HepG2 (cell line): ENCODE measurements around the gene NRBP1. TPM values are rescaled to one million over a fixed set of nuclear protein-coding genes. Genes with fewer than 3 reads are reported as not detected.

Experiments used
- ATM ChIP-seq: fragments of 450-650 bp; IDR thresholded peaks from 2 replicates; pipeline ENCODE4 v1.7.1; 2017; ENCODE audit warnings: mild to moderate bottlenecking, borderline replicate concordance
- CREB3 ChIP-seq: sonication (generic); formaldehyde crosslinking; IDR thresholded peaks from 2 replicates; pipeline ENCODE4 v1.5.0; 2020; ENCODE audit warnings: missing genetic modification reagents
- CREBL2 ChIP-seq: sonication (generic); formaldehyde crosslinking; IDR thresholded peaks from 2 replicates; pipeline ENCODE4 v1.8.1; 2023; ENCODE audit warnings: missing genetic modification reagents, mild to moderate bottlenecking, borderline replicate concordance
- ELF4 ChIP-seq: sonication (generic); formaldehyde crosslinking; IDR thresholded peaks from 2 replicates; pipeline ENCODE4 v1.5.0; 2020; ENCODE audit warnings: missing genetic modification reagents, mild to moderate bottlenecking, moderate library complexity, borderline replicate concordance
- MAFF ChIP-seq: IDR thresholded peaks from 2 replicates; pipeline ENCODE4 v1.6.1; 2011; ENCODE audit warnings: low read depth, low read length, improper control_type of control experiment
- NFAT5 ChIP-seq: sonication (generic); formaldehyde crosslinking; IDR thresholded peaks from 2 replicates; pipeline ENCODE4 v1.4.0; 2020; ENCODE audit warnings: missing genetic modification reagents
- NKX3-1 ChIP-seq: sonication (generic); formaldehyde crosslinking; IDR thresholded peaks from 2 replicates; pipeline ENCODE4 v1.5.0; 2020; ENCODE audit warnings: missing genetic modification reagents
- RBFOX2 ChIP-seq: fragments of 200-400 bp; formaldehyde crosslinking; IDR thresholded peaks from 2 replicates; pipeline ENCODE4 v1.6.1; 2017; ENCODE audit warnings: low read depth, mild to moderate bottlenecking, low read length
- RELA ChIP-seq: sonication (generic); formaldehyde crosslinking; IDR thresholded peaks from 2 replicates; pipeline ENCODE4 v1.4.0; 2020; ENCODE audit warnings: missing genetic modification reagents
- SCMH1 ChIP-seq: sonication (generic); formaldehyde crosslinking; IDR thresholded peaks from 2 replicates; pipeline ENCODE4 v1.9.0; 2021; ENCODE audit warnings: missing genetic modification reagents, mild to moderate bottlenecking, borderline replicate concordance
- SSRP1 ChIP-seq: IDR thresholded peaks from 2 replicates; pipeline ENCODE4 v1.6.1; 2016; ENCODE audit warnings: control low read depth
- SYNCRIP ChIP-seq: fragments of 200-400 bp; formaldehyde crosslinking; IDR thresholded peaks from 2 replicates; pipeline ENCODE4 v1.6.1; 2018; ENCODE audit warnings: mild to moderate bottlenecking, low read depth, low read length; ENCODE audit not compliant: insufficient read depth
- THAP7 ChIP-seq: sonication (generic); formaldehyde crosslinking; IDR thresholded peaks from 2 replicates; pipeline ENCODE4 v1.8.1; 2023; ENCODE audit warnings: mild to moderate bottlenecking, missing genetic modification reagents
- ZBTB14 ChIP-seq: sonication (generic); formaldehyde crosslinking; IDR thresholded peaks from 2 replicates; pipeline ENCODE4 v1.4.0; 2020; ENCODE audit warnings: missing genetic modification reagents
- ZNF232 ChIP-seq: sonication (generic); formaldehyde crosslinking; IDR thresholded peaks from 2 replicates; pipeline ENCODE4 v1.4.0; 2020; ENCODE audit warnings: missing genetic modification reagents, borderline replicate concordance
- ZNF280D ChIP-seq: sonication (generic); formaldehyde crosslinking; IDR thresholded peaks from 2 replicates; pipeline ENCODE4 v1.5.1; 2020; ENCODE audit warnings: mild to moderate bottlenecking, missing genetic modification reagents
- ZNF3 ChIP-seq: IDR thresholded peaks from 2 replicates; pipeline ENCODE4 v1.7.0; 2017; ENCODE audit warnings: inconsistent platforms
- ZNF451 ChIP-seq: sonication (generic); formaldehyde crosslinking; IDR thresholded peaks from 2 replicates; pipeline ENCODE4 v1.5.0; 2020; ENCODE audit warnings: mild to moderate bottlenecking, missing genetic modification reagents
- ZNF83 ChIP-seq: sonication (generic); formaldehyde crosslinking; IDR thresholded peaks from 2 replicates; pipeline ENCODE4 v1.4.0; 2020; ENCODE audit warnings: missing genetic modification reagents, mild to moderate bottlenecking, borderline replicate concordance
- polyA plus RNA-seq, 8 experiments: library from polyadenylated mRNA; depleted of rRNA in 3 of 8; stranded (reverse) in 7 of 8; unstranded in 1 of 8; fragments of >200 nt; fragmentation: Illumina TruSeq in 4 of 8; extraction: Trizol in 4 of 8; gene quantifications; 2 replicates each; pipeline versions ENCODE4 v1.2.1 to v1.2.3, GENCODE V29; 2011 to 2016; ENCODE audit warnings: low read depth in 4 of 8, missing spikeins in 1 of 8, mixed read lengths in 1 of 8; ENCODE audit not compliant: insufficient read depth in 1 of 8
- total RNA-seq, 5 experiments: library from RNA; depleted of rRNA; stranded (reverse); fragments of >200 nt; fragmentation: Illumina TruSeq; extraction: Trizol; gene quantifications; 2 replicates each; pipeline ENCODE4 v1.2.3, GENCODE V29; 2016; ENCODE audit warnings: low read depth in 1 of 5

NRBP1 gene
- total and polyA plus RNA-seq, 2 of the 13 experiments (the other 11 are each of a cell fraction or from before 2014, with no cell fraction given): 165 to 240 TPM

- TF ChIP-seq NFAT5: peak; percentile 90
- TF ChIP-seq ATM: no peak
- no peak for TF ChIP-seq ZNF3
- no peak for TF ChIP-seq ELF4 (CRISPR knock-in tag)
- TF ChIP-seq CREB3: peak; percentile 92
- TF ChIP-seq CREBL2 (CRISPR knock-in tag): no peak
- no peak for TF ChIP-seq ZNF232 (CRISPR knock-in tag)
- TF ChIP-seq ZBTB14 (CRISPR knock-in tag): peak; percentile 48; the same call in 1 of the 2 replicates
- no peak for TF ChIP-seq RBFOX2
- no peak for TF ChIP-seq THAP7
- no peak for TF ChIP-seq SCMH1
- no peak for TF ChIP-seq SYNCRIP
- TF ChIP-seq ZNF83: no peak
- TF ChIP-seq RELA: no peak
- no peak for TF ChIP-seq MAFF
- TF ChIP-seq ZNF451 (CRISPR knock-in tag): peak; percentile 51
- no peak for TF ChIP-seq SSRP1
- TF ChIP-seq ZNF280D (CRISPR knock-in tag): no peak
- peak; percentile 78; the same call in 1 of the 2 replicates for TF ChIP-seq NKX3-1 (CRISPR knock-in tag)
Measured at GRCh38 chr2:27428978-27429541, 629 bp downstream of the NRBP1 start (continued).
